Right ventricle myocardium inferior (tissue), 1 donor: ENCODE data around the gene ITPR2. TPM values are rescaled to one million over a fixed set of nuclear protein-coding genes. Genes with fewer than 3 reads are reported as not detected.
"Not testable (repeated sequence)": the region's sequence is repeated elsewhere in the genome, so short reads cannot be mapped to it uniquely, and the experiment has no call there.

Source experiments
- ATAC-seq: fragments of 200-7000 bp; cut with Tn5 transposase; one replicate; pipeline ENCODE4 v1.9.1; 2020; ENCODE audit warnings: mild to moderate bottlenecking, moderate library complexity
- DNase-seq: peaks from one replicate; pipeline ENCODE4 v3.0.0; 2021; ENCODE audit errors: missing footprints
- intact Hi-C: fragments of 100-400 bp; cut with DNase I; formaldehyde crosslinking; loops from one replicate; pipeline ENCODE4 v1.11.0; 2022
- total RNA-seq: library from RNA; stranded (reverse); fragmentation: NEBNext Ultra II Directional; extraction: Animal tissue kit (Norgen Biotek cat#: 25700); gene quantifications from one replicate; pipeline ENCODE4 v1.2.1, GENCODE V29; 2021
- donor health status: DM: no; HTN: yes; CAD: no; lungs with severe emphysema.

ITPR2 gene
- total RNA-seq, 1 donor from 2014 or later: 14.3 TPM

DNA sequence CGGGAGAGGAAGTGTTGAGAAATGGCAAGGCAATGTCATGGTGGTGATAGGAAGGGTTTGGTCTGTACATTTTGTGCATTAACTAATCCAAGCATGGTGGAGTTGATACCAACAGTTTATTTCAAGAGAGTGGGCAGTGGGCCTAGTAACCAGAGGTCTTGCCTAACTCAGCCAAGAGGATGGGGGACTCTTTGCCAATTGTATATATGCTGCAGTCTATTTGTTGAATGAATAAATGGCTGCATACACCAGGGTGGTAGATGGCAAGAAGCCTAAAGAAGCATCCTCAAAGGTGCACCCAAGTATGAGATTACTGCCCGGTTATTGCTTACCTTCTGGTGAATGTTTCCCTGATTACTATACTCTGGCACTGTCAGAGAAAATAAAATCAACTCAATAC lies 295.9 kb downstream of the ITPR2 start:
- ATAC-seq: no peak
- DNase-seq: no peak
- intact Hi-C loops: no loop called here

DNA sequence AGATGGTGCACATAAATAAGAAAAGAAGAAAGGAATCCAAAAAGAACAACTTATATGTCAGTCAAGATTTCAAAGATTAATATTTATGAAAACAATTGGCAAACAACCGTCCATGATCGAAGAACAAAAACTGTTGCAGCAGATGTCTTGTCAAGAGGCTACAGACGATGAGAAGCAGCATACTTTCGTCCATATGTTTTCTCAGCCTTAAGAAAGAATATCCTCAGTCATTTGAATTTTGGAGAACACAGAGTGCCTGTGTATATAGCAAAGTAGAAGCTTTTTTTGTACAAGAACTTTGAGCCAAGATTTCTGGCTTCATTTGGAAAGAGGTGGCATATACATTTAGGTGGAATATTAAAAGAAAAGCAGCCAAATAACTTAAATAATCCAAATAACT lies 297.2 kb downstream of the ITPR2 start:
- DNase-seq (no peak), ATAC-seq (no peak)
- intact Hi-C loops: no loop called here

DNA sequence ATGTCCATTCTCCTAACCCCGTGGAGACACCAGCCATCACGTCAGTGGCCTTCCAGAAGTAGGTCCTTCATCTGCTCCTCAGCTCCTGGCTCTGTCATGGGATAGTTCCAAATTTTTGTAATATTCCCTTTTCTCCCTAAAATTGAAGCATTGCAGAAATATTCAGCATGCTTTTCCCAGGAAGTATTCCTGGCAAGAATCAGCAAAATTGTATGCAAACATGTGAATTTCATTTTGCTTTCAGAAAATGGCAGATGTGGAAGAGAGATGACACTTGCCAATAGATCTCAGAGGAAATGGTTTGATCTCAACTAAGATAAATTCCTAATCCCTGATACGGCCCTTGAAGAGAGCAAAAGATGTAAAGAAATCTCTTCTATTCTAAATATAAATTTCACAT lies 298.9 kb downstream of the ITPR2 start:
- DNase-seq (no peak), ATAC-seq (no peak)
- intact Hi-C loops: no loop called here

DNA sequence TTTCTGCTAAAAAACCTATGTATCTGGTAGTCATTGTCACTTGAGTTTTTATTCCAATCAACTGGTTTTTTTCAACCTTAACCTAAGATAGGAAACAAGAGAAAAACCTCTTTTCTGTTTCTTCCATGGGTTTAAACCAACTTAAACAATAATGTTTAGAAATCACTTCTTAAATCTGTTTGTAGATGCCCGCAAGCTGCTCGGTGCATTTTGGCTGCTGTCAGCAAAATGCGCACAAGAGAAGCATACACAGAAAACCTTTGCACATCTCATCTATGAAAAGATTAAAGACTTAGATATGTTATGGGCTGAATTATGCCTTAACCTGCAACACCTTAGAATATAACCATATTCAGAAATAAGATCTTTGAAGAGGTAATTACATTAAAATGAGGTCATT lies 299.8 kb downstream of the ITPR2 start:
- intact Hi-C loops: no loop called here
- DNase-seq: no peak
- no peak for ATAC-seq

DNA sequence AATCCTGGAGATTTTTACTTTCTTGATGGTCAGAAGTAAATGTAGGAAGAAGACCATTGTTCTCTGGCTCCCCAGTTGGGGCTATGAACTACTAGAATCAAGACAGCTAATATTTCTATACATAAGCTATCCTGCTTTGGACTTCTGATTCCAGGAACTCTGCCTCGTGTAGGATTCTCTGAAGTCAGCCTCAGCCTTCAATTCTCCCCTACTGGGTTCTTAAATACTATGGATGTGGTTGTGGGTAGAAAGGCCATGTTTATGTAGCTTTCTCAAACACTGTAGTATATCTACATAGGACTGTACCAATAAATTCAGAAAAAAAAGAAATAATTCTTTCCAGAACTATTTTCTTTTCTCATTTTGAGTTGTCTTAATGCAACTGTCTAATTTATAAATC lies 302.5 kb downstream of the ITPR2 start:
- ATAC-seq: no peak
- intact Hi-C loops: no loop called here
- DNase-seq: no peak

DNA sequence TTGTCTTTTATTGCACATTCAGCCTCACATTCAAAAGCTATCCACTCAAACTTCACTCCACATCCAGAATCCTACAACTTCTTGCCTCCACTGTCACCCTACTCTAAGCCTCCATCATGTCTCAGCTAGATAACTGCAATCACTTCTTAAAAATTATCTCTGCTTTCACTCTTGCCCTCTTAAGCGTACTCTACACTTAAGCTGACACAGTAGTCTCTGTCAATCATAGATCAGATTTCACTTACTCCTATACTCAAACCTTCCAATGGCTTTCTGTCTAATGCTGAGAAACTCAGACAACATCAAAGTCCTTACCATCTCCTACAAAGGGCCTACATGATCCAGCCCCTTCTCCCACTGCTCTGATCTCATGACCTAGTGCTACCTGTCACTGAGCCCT lies 304.1 kb downstream of the ITPR2 start:
- intact Hi-C loops: no loop called here
- ATAC-seq (no peak), DNase-seq (no peak)

DNA sequence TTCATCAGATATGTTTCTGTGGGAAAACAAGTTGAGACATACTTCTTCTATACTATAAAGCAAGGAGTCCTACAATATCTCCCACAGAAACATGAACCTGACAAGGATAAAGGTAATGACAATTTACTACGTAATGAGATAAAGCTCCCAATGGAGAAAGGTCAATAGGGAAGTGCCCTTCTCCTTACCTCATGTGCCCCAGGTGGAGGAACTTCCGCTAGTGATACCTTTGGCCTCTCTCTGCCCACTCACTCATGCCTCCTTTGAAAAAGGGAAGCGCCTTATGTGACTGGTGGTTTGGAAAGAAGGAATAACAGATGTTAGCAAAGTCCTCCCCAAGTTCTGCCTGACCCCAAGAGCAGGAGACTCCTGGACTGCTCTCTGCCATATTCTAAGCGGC lies 305.3 kb downstream of the ITPR2 start:
- intact Hi-C loops: no loop called here
- ATAC-seq (no peak), DNase-seq (no peak)

DNA sequence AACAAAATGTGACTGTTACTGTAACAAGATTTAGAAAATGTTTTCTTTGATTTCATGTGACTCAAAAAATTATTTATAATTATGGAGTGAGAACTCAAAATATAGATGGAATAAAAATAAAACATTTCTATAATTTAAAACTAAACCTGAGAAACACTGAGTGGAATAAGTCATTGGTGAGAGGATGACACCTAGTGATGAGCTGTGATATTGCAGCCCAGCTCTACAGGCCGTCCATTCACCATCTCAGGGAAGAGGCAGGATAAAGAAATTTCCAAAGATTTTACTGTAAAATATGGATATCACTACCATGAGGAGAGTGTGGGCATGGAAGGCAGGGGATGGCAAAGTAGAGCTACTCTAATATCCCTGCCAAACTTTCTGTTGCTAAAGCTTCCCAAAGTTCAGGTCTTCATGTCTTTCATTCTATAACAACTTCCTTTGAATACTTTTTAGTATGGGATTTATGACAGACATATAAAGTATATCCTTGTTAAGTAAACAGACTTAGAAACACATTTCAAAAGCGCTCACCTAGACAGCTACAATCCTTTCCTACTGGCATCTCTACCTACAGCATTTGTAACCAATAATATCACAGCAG lies 308.0 kb downstream of the ITPR2 start:
- DNase-seq (no peak), ATAC-seq (no peak)
- intact Hi-C loops: loop anchor here (5.0 kb wide), 1 partner anchor 408 kb away; no protein-coding TSS in a partner anchor

DNA sequence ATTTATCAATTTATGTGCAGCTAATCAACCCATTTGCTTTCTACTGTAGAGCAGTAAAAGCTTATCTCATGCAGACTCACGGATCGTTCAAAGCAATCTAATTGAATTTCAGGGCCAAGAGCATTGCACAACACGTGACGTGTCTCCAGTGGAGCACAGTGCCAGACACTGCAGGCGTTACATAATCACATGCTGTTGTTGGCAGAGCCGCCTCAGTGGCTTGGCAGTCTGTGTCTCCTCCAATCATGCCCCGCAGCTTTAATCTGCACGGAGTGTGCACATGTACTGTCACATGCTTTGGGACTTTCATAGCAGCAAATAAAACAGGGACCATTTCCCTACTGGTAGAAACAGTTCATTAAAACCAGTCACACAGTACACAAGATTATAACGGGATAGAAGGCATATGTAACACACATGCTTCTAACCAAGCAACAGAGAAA lies 309.3 kb downstream of the ITPR2 start:
- ATAC-seq: peak; percentile 98
- peak; percentile 90 for DNase-seq
- intact Hi-C loops: loop anchor here (5.0 kb wide), 1 partner anchor 406 kb away; no protein-coding TSS in a partner anchor

DNA sequence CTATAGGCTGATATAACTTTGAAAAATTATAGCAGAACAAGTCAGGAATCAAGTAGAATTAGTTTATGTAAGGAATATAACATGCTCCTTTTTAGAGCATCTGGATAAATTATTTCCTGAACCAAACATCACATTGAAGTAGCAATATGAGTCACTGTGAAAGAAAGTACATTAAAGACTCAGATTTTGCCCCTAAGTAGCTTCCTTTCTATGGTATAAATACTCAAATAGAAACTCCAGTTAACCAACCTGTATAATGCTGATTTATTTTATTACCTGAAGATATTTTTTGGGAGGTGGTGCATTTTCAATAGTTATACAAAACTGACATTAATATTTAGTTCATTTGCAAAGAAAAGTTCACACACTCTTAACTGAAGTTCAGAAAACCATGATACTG lies 312.1 kb downstream of the ITPR2 start:
- intact Hi-C loops: loop anchor here (5.0 kb wide), 1 partner anchor 404 kb away; no protein-coding TSS in a partner anchor
- ATAC-seq (no peak), DNase-seq (no peak)

DNA sequence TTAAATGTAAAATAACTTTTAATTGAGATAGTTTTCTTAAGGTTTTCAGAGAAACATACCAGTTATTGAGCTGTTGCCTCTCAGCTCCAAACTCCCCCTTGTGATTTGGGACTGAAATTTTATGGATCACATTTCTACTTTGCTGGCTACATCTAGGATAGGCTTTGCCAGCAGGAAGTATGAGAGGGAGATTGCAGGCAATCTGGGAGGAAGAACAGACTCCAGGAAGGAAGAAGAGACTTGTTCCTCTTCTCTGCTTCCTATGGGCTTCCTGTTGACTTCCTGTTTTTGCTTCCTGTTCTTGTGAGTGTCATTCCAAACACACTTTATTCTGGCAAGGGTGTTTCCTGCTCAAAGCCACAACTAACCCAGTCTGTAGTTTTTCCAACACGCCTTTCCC lies 312.9 kb downstream of the ITPR2 start:
- DNase-seq (no peak), ATAC-seq (no peak)
- intact Hi-C loops: loop anchor here (5.0 kb wide), 1 partner anchor 403 kb away; no protein-coding TSS in a partner anchor

DNA sequence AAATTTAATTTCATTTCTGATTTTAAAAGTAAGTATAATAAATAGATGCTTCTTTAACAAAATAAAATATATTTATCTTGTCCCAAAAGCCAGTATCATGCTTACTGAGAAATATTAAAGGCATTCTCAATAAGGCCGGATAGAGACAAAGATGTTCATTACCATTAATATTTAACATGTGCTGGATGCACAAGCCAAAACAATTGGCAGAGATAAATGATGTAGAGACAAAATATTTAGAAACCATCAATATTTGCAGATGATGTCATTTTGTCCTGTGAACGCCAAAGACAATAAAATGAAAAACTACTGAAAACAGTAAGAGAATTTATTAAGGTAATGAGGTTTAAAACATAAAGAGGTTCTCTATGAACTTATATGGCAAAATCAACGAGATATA lies 313.5 kb downstream of the ITPR2 start:
- intact Hi-C loops: no loop called here
- ATAC-seq: no peak

DNA sequence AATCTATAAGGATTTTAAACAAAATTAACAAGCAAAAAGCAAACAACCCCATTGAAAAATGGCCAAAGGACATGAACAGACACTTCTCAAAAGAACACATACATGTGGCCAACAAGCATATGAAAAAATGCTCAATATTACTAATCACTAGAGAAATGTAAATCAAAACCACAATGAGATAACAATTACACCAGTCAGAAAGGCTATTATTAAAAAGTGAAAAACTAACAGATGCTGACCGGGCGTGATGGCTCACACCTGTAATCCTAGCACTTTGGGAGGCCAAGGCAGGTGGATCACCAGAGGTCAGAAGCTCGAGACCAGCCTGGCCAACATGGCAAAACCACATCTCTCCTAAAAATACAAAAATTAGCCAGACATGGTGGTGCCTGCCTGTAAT lies 315.7 kb downstream of the ITPR2 start:
- DNase-seq, ATAC-seq, intact Hi-C loops: not testable (repeated sequence)

More for the DNA sequence above, 313.5 kb downstream of the ITPR2 start:
- DNase-seq: no peak

DNA sequence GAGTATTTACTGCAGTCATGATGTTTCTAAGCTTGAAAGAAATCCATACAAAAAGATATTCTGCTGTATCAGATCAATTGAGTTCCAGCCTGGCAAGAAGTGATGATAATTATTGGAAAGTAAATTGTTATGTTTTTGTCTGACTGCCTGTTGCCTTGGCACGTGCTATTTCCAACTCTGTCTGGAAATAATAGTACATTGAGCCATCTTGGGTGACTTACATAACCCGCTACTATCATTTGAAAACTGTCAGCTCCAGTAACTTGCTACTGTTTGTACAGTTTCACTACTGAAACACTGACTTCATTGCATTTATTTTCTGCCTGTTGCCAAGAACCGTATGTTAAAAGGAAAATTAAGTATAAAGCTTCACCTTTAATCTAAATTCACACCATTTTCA lies 318.6 kb downstream of the ITPR2 start:
- DNase-seq (no peak), ATAC-seq (peak; percentile 68)
- intact Hi-C loops: no loop called here

DNA sequence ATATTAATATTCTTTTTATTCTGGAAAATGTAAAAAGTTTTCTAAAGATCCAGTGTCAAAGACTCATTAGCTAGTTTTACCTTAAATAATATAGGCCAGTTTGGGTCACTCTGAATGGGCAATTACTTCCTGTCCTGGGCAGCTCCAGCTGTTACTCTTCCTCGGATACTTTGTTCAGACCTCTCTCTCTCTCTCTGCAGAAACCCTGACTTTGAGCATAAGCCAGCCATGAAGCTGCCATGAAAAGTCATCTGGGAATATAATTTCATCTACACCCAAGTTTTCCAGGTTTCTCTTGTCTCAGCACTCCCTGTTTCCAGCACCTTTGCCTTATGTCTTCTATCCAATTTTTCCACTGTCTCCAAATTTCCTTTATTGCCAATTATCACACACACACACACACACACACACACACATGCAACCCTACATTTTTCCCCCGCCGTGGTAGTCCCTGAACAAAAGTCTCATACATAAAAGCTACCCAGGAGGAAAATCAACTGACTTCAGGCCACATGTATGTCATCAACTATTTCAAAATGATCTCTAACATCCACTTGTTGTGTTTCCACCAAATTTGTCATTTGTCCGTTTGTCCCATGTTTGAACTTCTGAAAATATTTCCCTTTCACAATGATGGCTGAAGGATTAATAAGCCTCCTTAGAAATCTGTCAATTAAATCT lies 319.5 kb downstream of the ITPR2 start:
- no peak for DNase-seq

DNA sequence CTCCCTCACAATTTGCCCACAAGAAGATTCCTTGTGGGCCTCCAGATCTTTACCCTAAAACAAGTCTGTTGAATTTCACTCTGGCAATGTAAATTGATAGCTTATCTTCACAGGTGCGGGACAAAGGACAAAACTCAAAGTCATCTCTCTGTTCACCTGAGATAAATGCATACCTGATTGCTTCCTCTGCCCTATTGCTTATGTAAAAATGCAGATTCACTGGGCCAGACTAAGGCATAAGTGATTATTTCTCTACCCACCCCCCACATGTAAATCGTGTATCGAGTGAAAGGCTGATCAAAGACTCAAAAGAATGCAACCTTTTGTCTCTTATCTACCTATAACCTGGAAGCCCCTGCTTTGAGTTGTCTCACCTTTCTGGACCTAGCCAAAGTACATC lies 320.8 kb downstream of the ITPR2 start:
- DNase-seq (no peak), ATAC-seq (no peak)
- intact Hi-C loops: no loop called here

More for the DNA sequence above, 319.5 kb downstream of the ITPR2 start:
- peak; percentile 81 for ATAC-seq
- intact Hi-C loops: no loop called here

DNA sequence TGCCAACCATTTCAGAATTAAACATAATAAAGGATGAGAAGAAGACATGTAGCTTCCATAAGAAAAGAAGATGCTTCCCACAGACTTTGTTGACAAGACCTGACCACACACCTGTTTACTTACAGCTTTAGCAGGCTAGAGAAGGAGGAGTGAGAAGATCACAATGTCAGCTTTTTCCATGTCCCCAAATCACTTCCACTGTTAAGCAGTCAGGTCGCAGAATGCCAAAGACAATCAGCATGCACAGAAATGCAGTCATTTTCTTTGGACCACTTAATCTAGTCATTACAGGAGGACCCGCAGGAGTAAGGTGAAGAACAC lies 322.7 kb downstream of the ITPR2 start:
- ATAC-seq (no peak), DNase-seq (no peak)
- intact Hi-C loops: no loop called here

DNA sequence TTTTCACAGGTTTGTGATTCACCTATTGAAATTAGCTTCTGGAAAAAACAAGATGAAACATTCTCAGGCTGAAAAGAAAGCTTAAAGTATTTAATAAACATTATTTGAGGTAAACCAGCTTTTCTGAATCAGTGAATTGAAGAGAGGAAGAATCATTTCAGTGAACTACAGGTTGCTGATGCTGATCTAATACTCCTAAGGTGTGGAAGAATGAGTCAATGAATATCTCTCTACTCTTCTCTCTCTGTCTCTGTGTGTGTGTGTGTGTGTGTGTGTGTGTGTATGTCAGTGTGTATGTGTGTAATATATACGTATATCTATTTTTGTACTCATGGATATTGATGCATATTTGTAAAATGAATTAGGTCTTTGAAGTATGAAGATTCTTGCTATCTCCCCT lies 325.4 kb downstream of the ITPR2 start:
- intact Hi-C loops: no loop called here
- no peak for ATAC-seq
- DNase-seq: no peak

DNA sequence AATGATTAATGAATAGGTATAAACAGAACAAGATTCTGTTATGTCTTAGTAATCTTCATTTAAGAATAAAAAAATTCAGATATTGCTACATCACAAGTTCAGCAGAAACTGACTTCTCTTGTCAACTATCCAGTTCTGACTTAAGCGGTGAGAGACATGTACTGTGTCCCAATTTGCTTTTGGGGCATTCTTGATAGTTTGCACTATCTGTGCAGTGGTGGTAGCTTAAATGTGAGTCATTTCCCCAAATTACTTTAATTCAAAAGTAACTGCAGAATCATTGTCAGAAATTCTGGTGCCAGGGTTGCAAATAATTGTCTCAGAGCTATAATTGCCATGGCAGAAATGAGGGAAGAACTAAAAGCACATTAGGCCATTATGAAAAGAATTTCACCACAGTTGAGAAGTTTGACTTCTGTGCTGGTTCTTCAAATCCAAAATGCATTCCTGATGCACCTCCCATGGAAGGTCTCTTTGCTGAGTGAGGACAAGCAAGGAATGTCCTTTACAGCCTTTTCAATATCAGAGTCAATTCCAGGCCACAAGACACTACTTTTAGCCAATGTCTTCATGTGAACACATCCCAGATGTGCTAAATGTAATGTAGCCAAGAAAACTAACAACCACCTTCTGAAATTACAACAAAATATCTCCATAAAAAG lies 332.9 kb downstream of the ITPR2 start:
- intact Hi-C loops: no loop called here
- DNase-seq (no peak), ATAC-seq (peak; percentile 62)

DNA sequence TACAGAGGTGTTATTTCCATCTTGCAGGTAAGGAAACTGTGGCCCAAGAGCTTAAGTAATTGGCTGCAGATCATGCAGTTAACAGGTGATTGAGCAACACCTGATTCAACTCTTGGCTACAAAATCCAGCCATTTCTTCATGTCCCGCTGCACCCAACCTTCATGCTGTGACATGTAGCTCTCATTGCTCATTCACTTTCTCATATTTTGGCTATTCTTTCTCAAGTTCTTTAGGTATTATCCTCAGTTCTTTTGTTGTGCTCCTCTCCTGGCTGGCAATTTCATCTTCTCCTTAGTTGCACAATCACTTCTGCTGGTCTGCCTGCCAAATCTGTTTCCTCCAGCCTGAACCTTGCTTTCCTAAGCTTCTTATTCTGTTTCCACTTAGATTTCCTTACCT lies 336.8 kb downstream of the ITPR2 start:
- intact Hi-C loops: no loop called here
- ATAC-seq: no peak
- DNase-seq: no peak
